ENCODE results near the gene ETAA1.

The ETAA1 gene

DNA sequence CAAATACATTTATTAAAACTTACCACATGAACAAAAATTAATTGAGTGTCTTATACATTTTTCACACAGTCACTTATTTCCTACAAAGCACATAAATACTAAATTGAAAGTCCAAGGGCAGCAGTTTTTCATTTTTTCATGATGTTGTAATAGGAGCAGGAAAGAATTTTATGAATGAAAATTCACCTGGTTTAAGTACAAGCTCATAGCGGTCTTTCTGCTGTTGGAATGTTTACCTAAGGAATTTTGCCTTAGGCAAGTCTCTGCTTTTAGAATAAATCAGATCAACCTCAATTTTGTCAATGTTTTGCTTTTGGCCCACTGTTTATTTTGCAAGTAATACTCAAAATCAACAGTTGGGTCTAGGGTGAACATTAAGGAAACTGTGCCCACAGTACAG lies 40.0 kb downstream of the ETAA1 start:
- Histone ChIP-seq H3K9me3 (ENCODE audit: control insufficient read depth, insufficient read depth, low read length) (no peaks in the 10 kb centered on the region), H3K36me3 (ENCODE audit: control insufficient read depth, insufficient read depth, low read length) (no peaks in the 10 kb centered on the region), H3K4me1 (ENCODE audit: control insufficient read depth, insufficient read depth, low read length) (no peaks in the 10 kb centered on the region), H3K27ac (ENCODE audit: low read depth, low read length) (no peak overlapping the region), H3K9ac (ENCODE audit: low read depth, low read length) (no peak overlapping the region), H3K4me3 (ENCODE audit: low read depth, low read length) (no peak overlapping the region), H3K27me3 (ENCODE audit: control insufficient read depth, insufficient read depth, low read length) (no peaks in the 10 kb centered on the region)

DNA sequence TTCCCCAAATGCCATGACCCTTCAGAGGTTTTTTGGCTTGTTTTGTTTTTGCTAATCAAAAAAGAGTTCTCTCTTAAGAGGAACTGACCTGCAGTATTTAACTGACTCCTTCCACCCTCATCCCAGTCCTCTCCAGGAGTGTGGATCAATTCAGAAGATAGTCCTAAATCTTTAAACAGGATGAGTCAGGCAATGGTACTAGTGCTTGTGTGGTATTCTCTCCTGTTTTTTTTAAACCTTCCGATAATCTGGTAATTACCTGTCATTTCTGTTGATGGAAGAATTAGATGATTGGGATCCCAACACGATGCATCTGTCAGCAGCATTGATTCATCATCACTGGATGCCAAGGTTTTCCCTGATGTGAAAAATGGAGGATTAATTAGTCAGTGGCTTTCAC lies 41.2 kb downstream of the ETAA1 start:
- Histone ChIP-seq H3K4me3 (ENCODE audit: low read depth, low read length) (no peak overlapping the region), H3K9ac (ENCODE audit: low read depth, low read length) (no peak overlapping the region), H3K4me1 (ENCODE audit: control insufficient read depth, insufficient read depth, low read length) (no peaks in the 10 kb centered on the region), H3K9me3 (ENCODE audit: control insufficient read depth, insufficient read depth, low read length) (no peaks in the 10 kb centered on the region), H3K27ac (ENCODE audit: low read depth, low read length) (no peak overlapping the region), H3K36me3 (ENCODE audit: control insufficient read depth, insufficient read depth, low read length) (no peaks in the 10 kb centered on the region), H3K27me3 (ENCODE audit: control insufficient read depth, insufficient read depth, low read length) (no peaks in the 10 kb centered on the region)

DNA sequence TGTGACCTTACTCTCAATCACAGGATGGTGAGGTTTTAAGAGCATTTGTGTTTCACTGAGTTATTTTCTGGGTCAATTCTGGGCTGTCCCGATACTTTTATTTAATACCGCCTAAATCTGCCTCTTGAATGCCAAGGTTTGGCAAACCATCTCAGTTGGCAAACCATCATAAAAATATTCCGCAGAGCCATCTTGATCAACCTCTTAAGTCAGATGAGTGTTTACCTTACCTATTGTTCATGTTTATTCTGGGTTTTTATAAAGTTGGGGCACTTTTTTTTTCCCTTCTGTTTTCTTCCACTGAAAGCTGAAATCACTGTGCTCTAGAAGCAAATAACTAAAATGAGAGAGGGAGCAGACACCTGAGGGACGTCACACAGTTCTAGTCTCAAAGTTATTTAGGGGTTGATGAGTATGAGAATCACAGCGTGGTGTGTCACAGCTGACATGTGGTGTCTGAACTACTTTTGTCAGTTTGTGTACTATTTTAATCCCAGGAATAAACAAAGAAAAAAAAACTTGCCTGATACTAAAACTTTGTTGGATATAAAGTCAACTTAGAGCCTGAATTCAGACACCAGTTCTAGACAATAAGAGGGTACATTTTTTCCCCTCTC lies 48.6 kb downstream of the ETAA1 start:
- H3K9me3 ChIP-seq (ENCODE audit: control insufficient read depth, insufficient read depth, low read length) = no peaks in the 10 kb centered on the region
- H3K27ac ChIP-seq (ENCODE audit: low read depth, low read length) = no peak overlapping the region
- H3K27me3 ChIP-seq (ENCODE audit: control insufficient read depth, insufficient read depth, low read length) = no peaks in the 10 kb centered on the region
- H3K9ac ChIP-seq (ENCODE audit: low read depth, low read length) = no peak overlapping the region
- no peaks in the 10 kb centered on the region for H3K36me3 ChIP-seq (ENCODE audit: control insufficient read depth, insufficient read depth, low read length)
- no peak overlapping the region for H3K4me3 ChIP-seq (ENCODE audit: low read depth, low read length)
- H3K4me1 ChIP-seq (ENCODE audit: control insufficient read depth, insufficient read depth, low read length) = no peaks in the 10 kb centered on the region

DNA sequence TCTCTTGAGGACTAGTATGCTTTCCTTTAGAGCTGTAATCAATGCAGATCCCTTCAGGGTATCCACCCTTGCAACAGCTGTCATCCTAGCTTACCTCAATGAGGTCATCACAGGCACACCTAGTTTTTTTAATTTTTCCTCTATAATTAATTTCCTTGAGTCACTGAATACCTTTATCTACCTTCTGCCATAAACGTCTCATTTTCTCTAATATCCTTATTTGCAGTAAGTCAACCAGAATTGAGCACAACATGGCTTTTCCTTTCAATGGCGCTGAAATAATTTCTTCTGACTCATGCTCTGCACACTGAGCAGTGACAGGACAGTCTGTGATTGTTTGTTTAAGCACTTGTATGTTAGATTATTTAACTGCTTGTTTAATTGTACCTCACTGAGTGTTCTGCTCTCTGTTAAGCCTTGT lies 49.4 kb downstream of the ETAA1 start:
- H3K9me3 ChIP-seq (ENCODE audit: control insufficient read depth, insufficient read depth, low read length) = no peaks in the 10 kb centered on the region
- H3K27me3 ChIP-seq (ENCODE audit: control insufficient read depth, insufficient read depth, low read length) = no peaks in the 10 kb centered on the region
- no peak overlapping the region for H3K4me3 ChIP-seq (ENCODE audit: low read depth, low read length)
- H3K4me1 ChIP-seq (ENCODE audit: control insufficient read depth, insufficient read depth, low read length) = no peaks in the 10 kb centered on the region
- H3K27ac ChIP-seq (ENCODE audit: low read depth, low read length) = no peak overlapping the region
- H3K9ac ChIP-seq (ENCODE audit: low read depth, low read length) = no peak overlapping the region
- H3K36me3 ChIP-seq (ENCODE audit: control insufficient read depth, insufficient read depth, low read length) = no peaks in the 10 kb centered on the region

DNA sequence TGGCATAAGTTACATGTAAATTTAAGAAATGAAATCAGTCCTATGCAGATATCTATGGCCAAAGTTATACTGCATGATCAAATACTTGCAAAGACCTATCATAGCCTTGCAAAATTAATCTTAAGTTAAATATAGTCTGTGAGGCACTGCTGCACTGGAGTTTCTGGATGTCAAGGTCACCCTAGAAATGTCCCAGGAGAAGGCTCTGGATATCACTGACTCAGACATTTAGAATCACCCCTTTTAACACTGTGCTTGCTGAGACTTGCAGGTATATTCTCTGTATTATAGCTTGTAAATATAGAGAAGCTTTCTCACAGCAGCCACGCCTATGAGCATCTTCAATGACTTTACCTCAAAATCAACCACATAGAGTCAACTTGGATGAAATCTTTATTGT lies 51.5 kb downstream of the ETAA1 start:
- Histone ChIP-seq H3K27ac (ENCODE audit: low read depth, low read length) (no peak overlapping the region), H3K4me3 (ENCODE audit: low read depth, low read length) (no peak overlapping the region), H3K27me3 (ENCODE audit: control insufficient read depth, insufficient read depth, low read length) (no peaks in the 10 kb centered on the region), H3K4me1 (ENCODE audit: control insufficient read depth, insufficient read depth, low read length) (no peaks in the 10 kb centered on the region), H3K9me3 (ENCODE audit: control insufficient read depth, insufficient read depth, low read length) (no peaks in the 10 kb centered on the region), H3K9ac (ENCODE audit: low read depth, low read length) (no peak overlapping the region), H3K36me3 (ENCODE audit: control insufficient read depth, insufficient read depth, low read length) (no peaks in the 10 kb centered on the region)

DNA sequence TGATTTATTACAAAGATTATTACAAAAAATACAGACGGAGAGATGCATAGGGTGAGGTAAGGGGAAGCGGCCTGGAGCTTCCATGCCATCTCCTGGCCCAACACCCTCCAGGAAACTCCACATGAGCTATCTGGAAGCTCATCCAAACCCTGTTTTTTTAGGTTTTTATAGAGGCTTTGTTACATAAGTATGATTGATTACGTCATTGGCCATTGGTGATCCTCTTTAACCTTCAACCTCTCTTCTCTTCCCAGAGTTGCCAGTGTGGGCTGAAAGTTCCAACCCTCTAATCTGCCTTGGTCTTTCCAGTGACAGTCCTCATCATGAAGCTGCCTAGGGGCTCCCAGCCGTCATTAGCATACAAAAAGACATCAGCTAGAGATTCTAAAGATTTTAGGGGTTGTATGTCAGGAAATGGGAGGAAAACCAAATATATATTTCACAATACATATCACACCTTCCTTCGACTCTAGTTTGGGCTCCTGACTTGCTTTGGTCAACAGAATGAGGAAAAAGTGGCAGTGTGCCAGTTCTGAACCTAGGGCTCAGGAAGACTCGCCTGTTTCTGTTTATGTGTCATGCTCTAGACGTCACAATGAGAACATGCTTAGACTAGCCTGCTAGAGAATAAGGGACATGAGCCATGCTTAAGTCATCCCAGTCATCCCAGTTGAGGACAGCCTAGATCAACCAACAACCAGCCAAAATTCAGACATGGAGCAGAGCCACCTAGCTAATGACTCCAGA lies 54.1 kb downstream of the ETAA1 start:
- no peaks in the 10 kb centered on the region for H3K36me3 ChIP-seq (ENCODE audit: control insufficient read depth, insufficient read depth, low read length)
- H3K9ac ChIP-seq (ENCODE audit: low read depth, low read length) = no peak overlapping the region
- H3K27me3 ChIP-seq (ENCODE audit: control insufficient read depth, insufficient read depth, low read length) = no peaks in the 10 kb centered on the region
- no peak overlapping the region for H3K27ac ChIP-seq (ENCODE audit: low read depth, low read length)
- H3K9me3 ChIP-seq (ENCODE audit: control insufficient read depth, insufficient read depth, low read length) = no peaks in the 10 kb centered on the region
- H3K4me1 ChIP-seq (ENCODE audit: control insufficient read depth, insufficient read depth, low read length) = peaks cover 4% of the 10 kb centered on the region; the same call in 1 of the 2 replicates
- H3K4me3 ChIP-seq (ENCODE audit: low read depth, low read length) = no peak overlapping the region

DNA sequence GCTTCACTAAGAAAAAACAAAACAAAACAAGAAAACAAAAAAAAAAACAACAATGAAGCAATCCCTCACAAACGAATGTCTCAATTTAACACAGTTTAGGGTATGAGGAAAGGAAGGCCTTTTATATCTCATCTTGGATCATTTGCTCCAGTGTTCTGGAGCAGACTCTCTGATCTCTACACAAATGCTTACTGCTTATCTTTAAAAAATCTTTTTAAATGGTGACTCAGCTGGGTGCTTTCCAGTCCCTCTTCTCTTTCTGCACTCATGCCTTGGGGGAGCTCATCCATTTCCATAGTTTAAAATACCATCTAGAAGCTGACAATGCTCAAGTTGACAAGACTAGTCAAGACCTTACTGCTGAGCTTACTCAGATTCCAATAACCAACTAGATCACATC lies 56.2 kb downstream of the ETAA1 start:
- Histone ChIP-seq H3K27ac (ENCODE audit: low read depth, low read length) (no peak overlapping the region), H3K9ac (ENCODE audit: low read depth, low read length) (no peak overlapping the region), H3K9me3 (ENCODE audit: control insufficient read depth, insufficient read depth, low read length) (no peaks in the 10 kb centered on the region), H3K4me3 (ENCODE audit: low read depth, low read length) (no peak overlapping the region), H3K4me1 (ENCODE audit: control insufficient read depth, insufficient read depth, low read length) (peaks cover 4% of the 10 kb centered on the region; the same call in 1 of the 2 replicates), H3K36me3 (ENCODE audit: control insufficient read depth, insufficient read depth, low read length) (no peaks in the 10 kb centered on the region), H3K27me3 (ENCODE audit: control insufficient read depth, insufficient read depth, low read length) (no peaks in the 10 kb centered on the region)

DNA sequence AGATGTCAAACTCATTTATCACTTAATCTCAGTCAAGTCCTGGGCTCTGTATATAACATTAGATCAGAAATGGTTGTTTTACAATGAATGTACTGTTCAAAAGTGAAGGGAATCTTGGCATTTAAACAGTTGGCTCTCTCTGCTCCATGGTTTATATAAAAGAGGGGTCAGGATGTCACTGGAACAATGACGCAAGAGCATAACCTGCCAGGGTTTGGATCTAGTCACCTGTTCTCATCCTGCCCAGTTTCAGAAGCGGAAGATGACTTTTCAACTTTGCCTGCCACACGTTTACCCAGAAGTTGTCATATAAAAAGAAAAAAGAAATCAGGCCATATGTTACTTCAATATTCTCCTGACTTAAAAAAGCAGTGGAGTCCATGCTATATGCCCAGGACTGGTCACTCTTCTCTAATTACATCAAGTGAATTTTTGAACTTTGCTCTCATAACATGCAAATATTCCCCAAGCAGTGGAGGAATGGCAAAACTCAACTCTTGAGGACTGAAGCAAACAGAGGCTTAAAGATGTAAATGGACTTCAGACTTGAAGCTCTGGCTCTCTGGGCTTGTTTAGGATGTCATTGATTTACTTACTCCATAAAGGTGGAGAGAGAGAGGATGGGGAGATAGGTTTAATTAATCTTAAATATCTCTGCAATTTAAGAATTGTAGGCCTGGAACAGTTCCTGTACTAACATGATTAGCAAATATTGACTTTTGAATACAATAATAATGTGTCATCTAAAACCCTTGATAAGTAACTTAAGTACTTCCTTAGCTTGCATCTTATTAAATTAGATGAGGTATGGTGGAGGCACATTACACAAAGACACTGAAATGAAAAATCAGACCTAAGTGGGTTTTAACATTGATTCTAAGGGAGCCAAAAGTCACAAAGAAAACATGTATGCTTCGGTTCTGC lies 58.3 kb downstream of the ETAA1 start:
- Histone ChIP-seq H3K9ac (ENCODE audit: low read depth, low read length) (no peak overlapping the region), H3K4me3 (ENCODE audit: low read depth, low read length) (no peak overlapping the region), H3K36me3 (ENCODE audit: control insufficient read depth, insufficient read depth, low read length) (no peaks in the 10 kb centered on the region), H3K9me3 (ENCODE audit: control insufficient read depth, insufficient read depth, low read length) (no peaks in the 10 kb centered on the region), H3K4me1 (ENCODE audit: control insufficient read depth, insufficient read depth, low read length) (peaks cover 4% of the 10 kb centered on the region; the same call in 1 of the 2 replicates), H3K27me3 (ENCODE audit: control insufficient read depth, insufficient read depth, low read length) (no peaks in the 10 kb centered on the region), H3K27ac (ENCODE audit: low read depth, low read length) (no peak overlapping the region)

DNA sequence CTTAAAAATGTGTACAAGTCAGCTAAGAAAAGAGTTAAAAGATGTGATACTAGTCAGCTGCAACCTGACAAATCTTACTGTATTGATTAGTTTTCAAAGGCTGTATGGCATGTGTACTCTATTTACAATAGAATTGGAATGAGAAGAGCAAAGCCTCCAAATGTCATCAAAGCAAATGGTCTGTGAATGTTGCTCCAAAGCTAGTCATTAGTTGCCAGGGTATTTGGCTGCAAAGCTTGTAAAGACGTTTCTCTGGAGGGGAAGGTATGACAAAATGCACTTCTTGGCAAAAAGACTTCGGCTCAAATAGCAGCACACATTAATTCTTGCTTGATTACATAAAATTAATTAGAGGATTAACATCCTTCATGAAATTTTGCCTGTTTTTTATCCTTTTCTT lies 59.3 kb downstream of the ETAA1 start:
- H3K9ac ChIP-seq (ENCODE audit: low read depth, low read length) = no peak overlapping the region
- no peak overlapping the region for H3K27ac ChIP-seq (ENCODE audit: low read depth, low read length)
- no peaks in the 10 kb centered on the region for H3K36me3 ChIP-seq (ENCODE audit: control insufficient read depth, insufficient read depth, low read length)
- H3K4me3 ChIP-seq (ENCODE audit: low read depth, low read length) = no peak overlapping the region
- H3K27me3 ChIP-seq (ENCODE audit: control insufficient read depth, insufficient read depth, low read length) = no peaks in the 10 kb centered on the region
- no peaks in the 10 kb centered on the region for H3K9me3 ChIP-seq (ENCODE audit: control insufficient read depth, insufficient read depth, low read length)
- H3K4me1 ChIP-seq (ENCODE audit: control insufficient read depth, insufficient read depth, low read length) = peaks cover 4% of the 10 kb centered on the region; the same call in 1 of the 2 replicates

DNA sequence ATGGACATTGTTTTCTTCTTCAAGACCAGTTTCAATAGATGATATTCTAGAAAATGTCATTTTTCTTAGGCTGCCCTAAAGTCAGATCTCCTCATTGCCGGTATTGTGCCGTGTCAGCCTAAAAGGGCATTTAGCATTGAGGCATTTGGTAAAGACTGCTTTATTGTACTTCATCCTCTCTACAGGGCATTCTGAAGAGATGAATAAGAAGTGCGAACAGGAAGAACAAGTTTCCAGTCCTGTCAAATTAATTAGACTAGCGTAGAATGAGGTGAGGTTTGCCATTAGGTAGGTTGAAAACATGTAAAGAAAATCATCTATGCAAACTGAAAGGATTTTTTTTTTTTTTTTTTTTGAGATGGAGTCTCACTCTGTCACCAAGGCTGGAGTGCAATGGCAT lies 60.6 kb downstream of the ETAA1 start:
- no peak overlapping the region for H3K4me3 ChIP-seq (ENCODE audit: low read depth, low read length)
- H3K27me3 ChIP-seq (ENCODE audit: control insufficient read depth, insufficient read depth, low read length) = no peaks in the 10 kb centered on the region
- H3K9ac ChIP-seq (ENCODE audit: low read depth, low read length) = no peak overlapping the region
- no peaks in the 10 kb centered on the region for H3K36me3 ChIP-seq (ENCODE audit: control insufficient read depth, insufficient read depth, low read length)
- peaks cover 4% of the 10 kb centered on the region; the same call in 1 of the 2 replicates for H3K4me1 ChIP-seq (ENCODE audit: control insufficient read depth, insufficient read depth, low read length)
- H3K9me3 ChIP-seq (ENCODE audit: control insufficient read depth, insufficient read depth, low read length) = no peaks in the 10 kb centered on the region
- no peak overlapping the region for H3K27ac ChIP-seq (ENCODE audit: low read depth, low read length)

DNA sequence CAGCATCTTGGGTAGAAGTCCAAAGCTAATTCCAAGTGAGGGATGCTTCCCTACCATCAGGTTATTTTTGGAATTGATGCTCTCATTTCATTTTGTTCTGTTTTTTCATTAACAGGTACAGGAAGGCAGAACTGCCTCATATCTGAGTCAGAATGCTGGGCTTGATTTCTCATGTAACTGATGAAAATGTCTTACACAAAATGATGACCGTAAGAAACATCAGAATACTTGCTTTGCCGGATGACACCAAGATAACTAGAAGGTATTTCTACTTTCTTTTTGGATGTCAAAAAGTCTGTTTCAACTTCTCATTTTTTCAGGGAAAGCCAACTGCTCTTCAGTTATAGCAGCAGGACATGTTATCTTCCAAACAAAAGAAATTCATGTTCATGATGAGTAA lies 62.6 kb downstream of the ETAA1 start:
- Histone ChIP-seq H3K4me1 (ENCODE audit: control insufficient read depth, insufficient read depth, low read length) (peaks cover 4% of the 10 kb centered on the region; the same call in 1 of the 2 replicates), H3K36me3 (ENCODE audit: control insufficient read depth, insufficient read depth, low read length) (no peaks in the 10 kb centered on the region), H3K4me3 (ENCODE audit: low read depth, low read length) (no peak overlapping the region), H3K27ac (ENCODE audit: low read depth, low read length) (no peak overlapping the region), H3K9ac (ENCODE audit: low read depth, low read length) (no peak overlapping the region), H3K9me3 (ENCODE audit: control insufficient read depth, insufficient read depth, low read length) (no peaks in the 10 kb centered on the region), H3K27me3 (ENCODE audit: control insufficient read depth, insufficient read depth, low read length) (no peaks in the 10 kb centered on the region)

Measured in HUES48 (cell line).